DND-41 (cell line): ENCODE data around the gene ETS2.

Experiments
- EZH2 ChIP-seq: IDR thresholded peaks from 3 replicates; pipeline ENCODE4 v1.6.1; 2012; ENCODE audit warnings: borderline replicate concordance, low read depth, mild to moderate bottlenecking, moderate library complexity, low read length, inconsistent platforms; ENCODE audit not compliant: severe bottlenecking
- TF ChIP-seq, protein P1 (sequence below): IDR thresholded peaks from 2 replicates; pipeline ENCODE4 v1.5.1; 2012; ENCODE audit warnings: borderline replicate concordance, low read length, moderate library complexity, mild to moderate bottlenecking; ENCODE audit not compliant: poor library complexity, severe bottlenecking; ENCODE audit errors: extremely low read depth

DNA sequence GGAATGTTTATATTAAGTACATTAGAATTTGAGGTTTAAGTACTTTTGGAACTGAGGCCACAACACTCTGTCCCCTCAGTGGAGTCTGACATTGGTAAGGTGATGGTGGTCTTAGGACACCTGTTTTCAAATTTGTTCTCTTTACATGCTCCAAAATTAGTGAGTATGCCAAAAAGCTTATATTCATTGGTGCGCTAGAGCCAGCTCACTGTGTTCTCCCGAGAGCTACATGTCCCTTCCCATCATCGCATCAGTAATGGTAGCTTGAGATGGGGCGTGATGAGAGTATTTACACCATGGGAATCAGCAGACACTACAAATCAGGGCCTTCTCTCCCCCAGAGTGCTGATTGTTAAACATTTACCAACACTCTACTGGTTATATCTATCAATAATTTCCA, 19.5 kb downstream of the ETS2 start:
- TF ChIP-seq, protein P1, sequence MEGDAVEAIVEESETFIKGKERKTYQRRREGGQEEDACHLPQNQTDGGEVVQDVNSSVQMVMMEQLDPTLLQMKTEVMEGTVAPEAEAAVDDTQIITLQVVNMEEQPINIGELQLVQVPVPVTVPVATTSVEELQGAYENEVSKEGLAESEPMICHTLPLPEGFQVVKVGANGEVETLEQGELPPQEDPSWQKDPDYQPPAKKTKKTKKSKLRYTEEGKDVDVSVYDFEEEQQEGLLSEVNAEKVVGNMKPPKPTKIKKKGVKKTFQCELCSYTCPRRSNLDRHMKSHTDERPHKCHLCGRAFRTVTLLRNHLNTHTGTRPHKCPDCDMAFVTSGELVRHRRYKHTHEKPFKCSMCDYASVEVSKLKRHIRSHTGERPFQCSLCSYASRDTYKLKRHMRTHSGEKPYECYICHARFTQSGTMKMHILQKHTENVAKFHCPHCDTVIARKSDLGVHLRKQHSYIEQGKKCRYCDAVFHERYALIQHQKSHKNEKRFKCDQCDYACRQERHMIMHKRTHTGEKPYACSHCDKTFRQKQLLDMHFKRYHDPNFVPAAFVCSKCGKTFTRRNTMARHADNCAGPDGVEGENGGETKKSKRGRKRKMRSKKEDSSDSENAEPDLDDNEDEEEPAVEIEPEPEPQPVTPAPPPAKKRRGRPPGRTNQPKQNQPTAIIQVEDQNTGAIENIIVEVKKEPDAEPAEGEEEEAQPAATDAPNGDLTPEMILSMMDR = no peak
- no peak for TF ChIP-seq EZH2
